ENCODE results near the gene RNF212. TPM values are rescaled to one million over a fixed set of nuclear protein-coding genes. Genes with fewer than 3 reads are reported as not detected.
"Not testable (repeated sequence)": the region's sequence is repeated elsewhere in the genome, so short reads cannot be mapped to it uniquely, and the experiment has no call there.

Gene RNF212
- total RNA-seq, 1 donor from 2014 or later = 0.25 TPM

- DNase-seq (ENCODE audit: low spot score) = no peak
- ATAC-seq = no peak
These were observed 44.0 kb downstream of the RNF212 start for GRCh38 chr4:1069394-1069793.

- DNase-seq (ENCODE audit: low spot score) (no peak), ATAC-seq (no peak)
These were observed 47.6 kb downstream of the RNF212 start for GRCh38 chr4:1065732-1066131.

GRCh38 chr4:1062419-1062818 lies 50.9 kb downstream of the RNF212 start:
- no peak for DNase-seq (ENCODE audit: low spot score)
- ATAC-seq = no peak

- DNase-seq (ENCODE audit: low spot score) (no peak), ATAC-seq (no peak)
These were observed 51.6 kb downstream of the RNF212 start for GRCh38 chr4:1061760-1062159.

- DNase-seq (ENCODE audit: low spot score) (no peak), ATAC-seq (no peak)
These were observed 52.2 kb downstream of the RNF212 start for GRCh38 chr4:1061056-1061700.

- ATAC-seq (no peak), DNase-seq (ENCODE audit: low spot score) (no peak)
These were observed 52.7 kb downstream of the RNF212 start for GRCh38 chr4:1060621-1061020.

- DNase-seq (ENCODE audit: low spot score) = no peak
- no peak for ATAC-seq
These were observed 53.2 kb downstream of the RNF212 start for GRCh38 chr4:1060121-1060520.

- ATAC-seq = no peak
- DNase-seq (ENCODE audit: low spot score) = no peak
These were observed 54.2 kb downstream of the RNF212 start for GRCh38 chr4:1058997-1059665.

- ATAC-seq (no peak), DNase-seq (ENCODE audit: low spot score) (no peak)
These were observed 55.0 kb downstream of the RNF212 start for GRCh38 chr4:1058198-1058996.

- ATAC-seq (no peak), DNase-seq (ENCODE audit: low spot score) (no peak)
These were observed 56.0 kb downstream of the RNF212 start for GRCh38 chr4:1057403-1057745.

GRCh38 chr4:1056671-1057402 lies 56.5 kb downstream of the RNF212 start:
- no peak for DNase-seq (ENCODE audit: low spot score)
- ATAC-seq = no peak

- DNase-seq (ENCODE audit: low spot score) (no peak), ATAC-seq (peak; percentile 52)
These were observed 57.4 kb downstream of the RNF212 start for GRCh38 chr4:1055721-1056590.

GRCh38 chr4:1055243-1055701 lies 58.1 kb downstream of the RNF212 start:
- DNase-seq (ENCODE audit: low spot score) = not testable (repeated sequence)
- peak; percentile 23 for ATAC-seq

GRCh38 chr4:1054696-1055242 lies 58.6 kb downstream of the RNF212 start:
- not testable (repeated sequence) for DNase-seq (ENCODE audit: low spot score); ATAC-seq

- ATAC-seq; DNase-seq (ENCODE audit: low spot score): not testable (repeated sequence)
These were observed 59.5 kb downstream of the RNF212 start for GRCh38 chr4:1053891-1054290.

GRCh38 chr4:1053080-1053661 lies 60.2 kb downstream of the RNF212 start:
- ATAC-seq (no peak), DNase-seq (ENCODE audit: low spot score) (no peak)

- DNase-seq (ENCODE audit: low spot score) (no peak), ATAC-seq (no peak)
These were observed 61.1 kb downstream of the RNF212 start for GRCh38 chr4:1052231-1052671.

GRCh38 chr4:1051472-1051871 lies 61.9 kb downstream of the RNF212 start:
- ATAC-seq = no peak
- DNase-seq (ENCODE audit: low spot score) = no peak

- ATAC-seq (no peak), DNase-seq (ENCODE audit: low spot score) (no peak)
These were observed 62.7 kb downstream of the RNF212 start for GRCh38 chr4:1050486-1051213.
